NCI-H1694 (cell line): ENCODE results near the gene KLC3.
"Not testable (repeated sequence)": the region's sequence is repeated elsewhere in the genome, so short reads cannot be mapped to it uniquely, and the experiment has no call there.

ENCODE experiments used
- DNase-seq: peaks from one replicate; lab custom pipeline; 2025; lab: John Stamatoyannopoulos, UW

Gene KLC3

DNA sequence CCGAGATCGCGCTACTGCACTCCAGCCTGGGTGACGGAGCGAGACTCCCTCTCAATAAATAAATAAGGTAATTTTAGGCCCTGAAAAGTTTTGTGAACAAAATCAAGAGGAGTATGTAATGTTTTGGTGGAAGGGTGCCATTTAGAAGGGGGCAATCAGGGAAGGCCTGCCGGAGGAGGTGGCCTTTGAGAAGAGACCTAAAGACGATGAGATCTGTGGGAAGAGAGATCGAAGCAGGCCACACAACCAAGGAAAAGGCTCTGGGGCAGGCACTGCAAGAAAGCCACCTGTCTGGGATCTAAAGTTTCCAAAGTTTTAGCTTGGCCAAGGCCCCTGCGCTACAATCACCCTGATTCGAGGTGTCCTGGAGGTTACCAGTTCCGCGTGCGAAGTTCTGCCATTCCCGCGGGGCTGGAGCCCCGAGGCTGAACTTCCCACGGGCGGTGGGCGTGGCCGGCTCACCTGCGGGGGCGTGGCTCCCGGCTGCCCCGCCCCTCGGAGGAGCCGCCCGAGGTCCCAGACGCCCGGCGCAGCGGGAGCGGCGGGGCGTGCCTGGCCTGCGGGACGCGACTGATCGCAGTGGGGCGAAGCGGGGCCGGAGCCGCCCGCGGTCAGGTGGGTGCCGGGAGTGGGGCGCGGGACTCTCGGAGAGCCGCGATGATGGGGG lies at the start of gene KLC3:
TSS of gene KLC3 (plus strand) at position 519 of the 667 bp plus-strand sequence. CDS start 4,792 bp downstream, outside the sequence.
- no peak for DNase-seq

DNA sequence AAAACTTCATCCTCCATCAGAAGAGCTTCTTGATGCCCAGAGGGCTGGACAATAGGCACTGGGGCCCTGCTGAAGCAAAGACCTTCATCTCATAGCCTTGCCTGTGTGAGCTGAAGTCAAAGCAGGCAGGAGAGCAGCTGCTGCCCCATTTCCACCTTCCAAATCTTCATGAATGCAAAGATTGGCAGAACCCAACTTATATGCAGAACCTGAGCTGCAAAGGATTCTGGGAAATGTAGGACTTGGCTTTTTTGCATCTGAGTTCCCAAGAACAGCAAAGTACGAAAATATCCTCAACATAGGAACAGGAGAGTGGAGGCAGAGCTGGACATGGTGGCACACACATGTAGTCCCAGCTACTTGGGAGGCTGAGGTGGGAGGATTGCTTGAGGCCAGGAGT lies 48.7 kb upstream of the KLC3 start:
- no peak for DNase-seq

- DNase-seq = no peak
Measured at GRCh38 chr19:45293682-45294081, 46.9 kb upstream of the KLC3 start.

DNA sequence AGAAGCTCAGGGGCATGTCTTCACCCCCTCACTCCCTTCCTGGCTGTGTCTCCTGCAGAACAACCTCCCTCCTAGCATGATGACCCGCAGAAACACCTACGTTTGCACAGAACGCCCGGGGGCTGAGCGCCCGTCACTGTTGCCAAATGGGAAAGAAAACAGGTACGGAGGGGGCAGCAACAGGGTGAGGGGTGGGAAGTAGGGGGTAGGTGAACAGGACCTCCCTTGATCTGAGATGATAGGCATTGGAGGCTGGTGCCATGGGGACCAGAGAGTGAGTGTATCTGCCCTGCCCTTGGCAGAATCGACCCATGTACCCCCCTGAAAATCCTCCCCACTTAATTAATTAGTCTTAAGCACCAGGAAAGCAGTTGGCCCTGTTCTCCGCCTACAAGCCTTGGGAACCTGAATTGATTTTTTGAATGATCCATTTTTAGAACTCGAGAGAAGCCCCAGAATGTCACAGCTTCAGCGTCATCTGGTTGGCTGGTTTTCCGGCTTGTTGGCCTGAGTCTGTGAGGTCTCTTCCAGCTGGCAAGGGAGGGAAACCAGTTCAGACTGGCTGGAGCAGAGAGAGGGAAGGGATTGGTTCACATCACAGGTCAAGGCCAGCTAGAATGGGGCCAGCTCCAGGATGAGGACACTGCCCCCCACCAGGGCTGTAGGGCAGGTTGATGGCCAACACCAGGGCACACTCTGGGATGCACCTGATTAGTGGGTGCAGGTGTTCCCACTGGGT lies 46.1 kb upstream of the KLC3 start:
- peak; percentile 52 for DNase-seq

GRCh38 chr19:45295873-45296272 lies 44.7 kb upstream of the KLC3 start:
- no peak for DNase-seq

- no peak for DNase-seq
Measured at GRCh38 chr19:45296355-45296754, 44.2 kb upstream of the KLC3 start.

- DNase-seq = no peak
Measured at GRCh38 chr19:45297674-45298073, 42.9 kb upstream of the KLC3 start.

DNA sequence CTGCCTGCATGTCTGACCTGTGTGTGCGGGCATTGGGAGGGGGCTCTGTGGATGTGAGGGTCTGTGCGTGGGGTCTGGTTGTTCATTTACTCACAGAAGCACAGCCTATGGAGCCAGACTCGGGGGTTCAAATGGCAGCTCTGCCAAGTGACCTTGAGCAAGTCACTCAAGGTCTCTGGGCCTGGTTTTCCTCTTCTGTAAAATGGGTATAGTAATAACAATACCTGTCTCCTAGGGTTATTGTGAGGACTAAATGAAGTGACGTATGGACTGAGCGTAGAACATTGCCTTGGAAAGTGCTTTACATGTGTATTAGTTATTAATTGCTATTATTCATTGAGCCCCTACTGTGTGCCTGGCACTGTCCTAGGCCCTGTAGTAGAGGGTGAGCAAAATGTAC lies 42.3 kb upstream of the KLC3 start:
- DNase-seq = no peak

DNA sequence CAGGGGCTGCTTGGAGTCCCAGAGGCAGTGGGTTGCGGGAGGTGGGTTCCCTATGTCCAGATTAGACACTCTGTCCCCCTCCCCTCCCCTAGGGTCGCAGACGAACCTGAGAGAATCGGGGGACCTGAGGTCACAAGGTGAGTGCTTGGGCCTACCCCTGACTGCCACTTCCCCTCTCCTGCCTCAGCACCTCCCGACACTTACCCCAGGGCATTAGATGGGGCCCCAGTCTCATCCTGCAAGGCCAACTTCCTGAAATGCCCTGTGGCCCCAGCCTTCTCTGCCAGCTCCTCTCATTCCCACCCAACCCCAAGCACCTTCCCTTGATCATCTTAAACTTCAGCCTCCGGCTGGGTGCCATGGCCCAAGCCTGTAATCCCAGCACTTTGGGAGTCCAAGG lies 40.8 kb upstream of the KLC3 start:
- no peak for DNase-seq

- DNase-seq = no peak
Measured at GRCh38 chr19:45302416-45302815, 38.1 kb upstream of the KLC3 start.

DNA sequence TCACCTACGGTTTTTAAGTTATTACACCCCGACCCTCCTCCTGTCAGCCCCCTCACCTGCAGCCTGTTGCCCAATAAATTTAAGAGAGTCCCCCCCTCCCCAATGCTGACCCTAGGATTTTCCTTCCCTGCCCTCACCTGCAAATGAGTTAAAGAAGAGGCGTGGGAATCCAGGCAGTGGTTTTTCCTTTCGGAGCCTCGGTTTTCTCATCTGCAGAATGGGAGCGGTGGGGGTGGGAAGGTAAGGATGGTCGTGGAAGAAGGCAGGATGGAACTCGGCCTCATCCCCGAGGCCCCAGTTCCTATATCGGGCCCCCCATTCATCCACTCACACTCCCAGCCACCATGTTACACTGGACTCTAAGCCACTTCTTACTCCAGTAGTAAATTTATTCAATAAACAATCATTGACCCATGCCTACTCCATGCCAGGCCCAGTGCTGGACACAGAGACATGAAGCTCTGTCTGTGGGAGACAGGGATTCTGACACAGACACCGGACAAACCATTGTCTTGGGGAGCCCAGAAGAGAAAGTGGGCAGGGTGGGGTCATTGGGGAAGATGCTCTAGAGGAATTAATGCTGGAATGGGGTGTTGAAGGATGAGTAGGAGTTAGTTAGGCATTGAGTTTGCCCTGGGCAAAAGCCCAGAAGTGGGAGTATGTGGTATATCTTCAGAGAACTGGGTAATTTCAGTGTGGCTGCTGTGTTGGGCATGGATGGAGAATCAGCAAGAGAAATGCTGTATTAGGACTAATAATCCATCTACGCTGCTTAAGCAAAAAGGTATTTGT lies 37.1 kb upstream of the KLC3 start:
- no peak for DNase-seq

- no peak for DNase-seq
Measured at GRCh38 chr19:45304141-45304926, 36.2 kb upstream of the KLC3 start.

- DNase-seq = no peak
Measured at GRCh38 chr19:45305007-45305406, 35.5 kb upstream of the KLC3 start.

- DNase-seq = no peak
Measured at GRCh38 chr19:45305421-45305820, 35.1 kb upstream of the KLC3 start.

GRCh38 chr19:45306040-45306439 lies 34.5 kb upstream of the KLC3 start:
- no peak for DNase-seq

DNA sequence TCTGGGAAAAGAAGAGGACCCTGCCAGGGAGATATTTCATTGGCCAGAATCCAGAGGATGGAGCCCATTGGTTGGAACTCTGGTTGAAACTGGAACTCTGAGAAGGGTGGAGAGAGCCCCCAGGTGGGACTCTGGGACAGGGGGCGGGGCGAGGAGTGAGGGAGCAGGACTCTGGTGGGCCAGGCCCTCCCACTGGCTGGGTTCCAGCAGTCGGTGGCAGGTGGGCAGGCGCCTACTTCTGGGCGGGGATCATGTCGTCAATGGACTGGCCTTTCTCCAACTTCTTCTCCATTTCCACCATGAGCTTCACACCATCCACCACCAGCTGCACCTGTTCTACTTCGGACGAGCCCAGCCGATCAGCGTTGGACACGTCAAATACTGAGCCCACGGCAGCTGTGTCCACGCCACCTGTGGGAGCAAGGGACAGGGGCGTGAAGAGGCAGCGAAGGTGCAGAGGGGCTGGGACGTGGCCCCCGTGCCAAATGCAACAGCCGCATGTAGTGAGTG lies 34.0 kb upstream of the KLC3 start:
- DNase-seq = no peak

DNA sequence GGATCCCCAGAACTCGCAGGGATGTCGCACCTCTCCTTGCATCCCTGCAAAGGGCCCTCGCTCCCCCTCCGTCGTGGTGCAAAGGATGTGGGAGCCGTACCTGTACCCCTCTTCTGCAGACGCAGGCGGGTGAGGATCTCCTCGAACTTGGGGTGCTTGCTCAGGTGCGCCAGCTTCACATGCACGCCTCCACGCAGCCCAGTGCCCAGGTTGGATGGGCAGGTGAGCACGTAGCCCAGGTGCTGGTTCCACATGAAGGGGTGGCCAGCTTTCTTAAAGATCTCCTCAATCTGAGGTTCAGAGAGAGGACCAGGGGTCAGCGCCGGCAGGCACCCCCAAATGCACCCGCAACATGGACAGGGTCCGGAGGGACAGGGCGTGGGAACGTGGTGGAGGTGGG lies 33.2 kb upstream of the KLC3 start:
- DNase-seq = no peak

DNA sequence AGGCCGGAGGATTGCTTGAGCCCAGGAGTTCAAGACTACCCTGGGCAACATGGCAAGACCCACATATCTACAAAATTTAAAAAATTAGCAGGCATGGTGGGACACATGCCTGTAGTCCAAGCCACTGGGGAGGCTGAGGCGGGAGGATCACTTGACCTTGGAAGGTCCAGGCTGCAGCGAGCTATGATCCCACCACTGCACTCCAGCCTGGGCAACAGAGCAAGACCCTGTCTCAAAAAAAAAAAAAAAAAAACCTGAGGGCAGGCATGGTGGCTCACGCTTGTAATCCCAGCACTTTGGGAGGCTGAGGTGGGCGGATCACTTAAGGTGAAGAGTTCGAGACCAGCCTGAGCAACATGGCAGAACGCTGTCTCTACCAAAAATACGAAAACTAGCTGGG lies 31.2 kb upstream of the KLC3 start:
- DNase-seq = not testable (repeated sequence)

DNA sequence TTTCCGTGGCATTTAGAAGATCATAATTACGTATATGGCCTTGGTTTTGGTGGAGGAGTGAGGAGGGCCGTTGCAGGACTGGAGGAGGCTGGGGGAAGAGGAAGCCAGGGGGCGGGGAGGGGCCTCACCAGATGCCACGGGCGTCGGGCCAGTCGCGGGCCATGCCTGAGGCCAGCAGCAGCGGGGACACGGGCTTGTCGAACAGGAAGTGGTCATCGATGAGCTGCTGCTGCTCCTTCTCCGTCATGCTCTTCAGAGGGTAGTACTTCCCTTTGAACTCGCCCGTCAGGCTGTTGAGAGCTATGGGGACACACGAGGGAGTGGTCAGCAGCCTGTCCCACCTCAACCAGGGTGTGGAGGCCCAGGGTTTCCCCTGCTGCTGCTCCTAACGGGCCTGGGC lies 28.9 kb upstream of the KLC3 start:
- DNase-seq = no peak

GRCh38 chr19:45312285-45312684 lies 28.3 kb upstream of the KLC3 start:
- not testable (repeated sequence) for DNase-seq

GRCh38 chr19:45314708-45315245 lies 25.8 kb upstream of the KLC3 start:
- DNase-seq = no peak

DNA sequence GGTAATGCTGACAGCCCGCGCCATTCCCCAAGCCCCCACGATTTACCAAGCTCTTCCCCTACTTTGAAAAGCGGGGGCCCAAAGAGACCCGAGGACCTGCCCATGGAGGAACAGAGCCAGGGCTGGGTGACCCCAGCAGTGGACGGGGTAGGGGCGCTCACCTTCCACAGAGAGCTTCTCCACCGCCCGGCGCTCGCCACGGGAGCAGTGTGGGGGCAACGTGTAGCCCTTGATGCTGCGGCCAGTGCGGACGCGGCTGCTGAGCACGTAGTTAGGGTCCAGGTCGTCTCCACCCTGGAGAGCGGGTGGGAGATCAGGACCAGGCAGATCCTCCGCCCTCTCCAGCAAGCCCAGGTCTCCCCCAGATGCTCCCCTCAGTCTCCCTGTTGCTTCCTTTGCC lies 25.2 kb upstream of the KLC3 start:
- DNase-seq = no peak
